ENCODE results near the gene BCDIN3D. TPM values are rescaled to one million over a fixed set of nuclear protein-coding genes. Genes with fewer than 3 reads are reported as not detected.

BCDIN3D gene
- total and polyA plus RNA-seq, 9 of the 15 experiments (the other 6 are each of a cell fraction or from before 2014, with no cell fraction given), result 3.7 to 6.9 (median 5.6) TPM

GRCh38 chr12:49847161-49847560 is 4.3 kb upstream of the BCDIN3D start (continued):
- TF ChIP-seq, protein P1, sequence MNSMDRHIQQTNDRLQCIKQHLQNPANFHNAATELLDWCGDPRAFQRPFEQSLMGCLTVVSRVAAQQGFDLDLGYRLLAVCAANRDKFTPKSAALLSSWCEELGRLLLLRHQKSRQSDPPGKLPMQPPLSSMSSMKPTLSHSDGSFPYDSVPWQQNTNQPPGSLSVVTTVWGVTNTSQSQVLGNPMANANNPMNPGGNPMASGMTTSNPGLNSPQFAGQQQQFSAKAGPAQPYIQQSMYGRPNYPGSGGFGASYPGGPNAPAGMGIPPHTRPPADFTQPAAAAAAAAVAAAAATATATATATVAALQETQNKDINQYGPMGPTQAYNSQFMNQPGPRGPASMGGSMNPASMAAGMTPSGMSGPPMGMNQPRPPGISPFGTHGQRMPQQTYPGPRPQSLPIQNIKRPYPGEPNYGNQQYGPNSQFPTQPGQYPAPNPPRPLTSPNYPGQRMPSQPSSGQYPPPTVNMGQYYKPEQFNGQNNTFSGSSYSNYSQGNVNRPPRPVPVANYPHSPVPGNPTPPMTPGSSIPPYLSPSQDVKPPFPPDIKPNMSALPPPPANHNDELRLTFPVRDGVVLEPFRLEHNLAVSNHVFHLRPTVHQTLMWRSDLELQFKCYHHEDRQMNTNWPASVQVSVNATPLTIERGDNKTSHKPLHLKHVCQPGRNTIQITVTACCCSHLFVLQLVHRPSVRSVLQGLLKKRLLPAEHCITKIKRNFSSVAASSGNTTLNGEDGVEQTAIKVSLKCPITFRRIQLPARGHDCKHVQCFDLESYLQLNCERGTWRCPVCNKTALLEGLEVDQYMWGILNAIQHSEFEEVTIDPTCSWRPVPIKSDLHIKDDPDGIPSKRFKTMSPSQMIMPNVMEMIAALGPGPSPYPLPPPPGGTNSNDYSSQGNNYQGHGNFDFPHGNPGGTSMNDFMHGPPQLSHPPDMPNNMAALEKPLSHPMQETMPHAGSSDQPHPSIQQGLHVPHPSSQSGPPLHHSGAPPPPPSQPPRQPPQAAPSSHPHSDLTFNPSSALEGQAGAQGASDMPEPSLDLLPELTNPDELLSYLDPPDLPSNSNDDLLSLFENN (IDR thresholded peaks at IDR 0.05; ENCODE audit: low read depth in 2 of 2, low read length in 2 of 2), result no peak
- TF ChIP-seq TFAP4 (CRISPR knock-in tag; IDR thresholded peaks at IDR 0.05; ENCODE audit: borderline replicate concordance), result 0 out of 2 replicates have a peak, but pooled peaks have one; percentile 12

GRCh38 chr12:49846032-49846431 is 3.1 kb upstream of the BCDIN3D start:
- no peak for ATAC-seq
- Histone ChIP-seq H3K9me1 (ENCODE audit: control insufficient read depth, insufficient read depth, low read length) (no peaks in the 10 kb centered on the region), H2AFZ (ENCODE audit: low read depth, low read length) (no peak overlapping the region), H3K36me3 (ENCODE audit: control insufficient read depth, insufficient read depth, low read length) (peaks cover 3% of the 10 kb centered on the region; the same call in 1 of the 3 replicates), H3K4me3 (no peak overlapping the region), H3K4me2 (ENCODE audit: insufficient read depth, low read length) (no peak overlapping the region), H3K4me1 (replicated peaks in 1 of 2; ENCODE audit: control insufficient read depth in 2 of 2, insufficient read depth in 2 of 2, low read length in 2 of 2) (peaks cover 16 to 17% of the 10 kb centered on the region in 2 experiments), H4K20me1 (replicated peaks; ENCODE audit: control insufficient read depth, insufficient read depth, low read length) (no peaks in the 10 kb centered on the region), H3K9me3 (replicated peaks; ENCODE audit: control insufficient read depth, insufficient read depth, low read depth, low read length) (no peaks in the 10 kb centered on the region), H3K27ac (ENCODE audit: extremely low read depth, low read depth, low read length) (no peak overlapping the region), H3K79me2 (ENCODE audit: control insufficient read depth, insufficient read depth, low read length) (peaks cover 22% of the 10 kb centered on the region), H3K27me3 (ENCODE audit: control insufficient read depth in 2 of 2, insufficient read depth in 2 of 2, low read length in 2 of 2) (peaks cover 5 to 7% of the 10 kb centered on the region in 2 experiments; a peak in 3 of 5 replicates), H3K9ac (ENCODE audit: insufficient read depth in 1 of 2, low read depth in 2 of 2, low read length in 2 of 2) (no peak overlapping the region)
- ChIA-PET POLR2A (no interaction called here), CTCF (ENCODE audit: low intra/inter-chr PET ratio) (no interaction called here)
- no peak for TF ChIP-seq HNRNPLL (IDR thresholded peaks at IDR 0.05; ENCODE audit: low read depth, low read length, poor library complexity, severe bottlenecking)
- TF ChIP-seq C11orf30 (IDR thresholded peaks at IDR 0.05; ENCODE audit: low read depth), result peak; percentile 78; the same call in 1 of the 2 replicates
- peak; percentile 47 for TF ChIP-seq MAFF (IDR thresholded peaks at IDR 0.05; ENCODE audit: low read length)
- TF ChIP-seq ZNF316 (IDR thresholded peaks at IDR 0.05), result peak; percentile 90
- TF ChIP-seq MAFG (tag; conservative IDR thresholded peaks at IDR 0.05), result peak; percentile 54; the same call in 1 of the 2 replicates
- TF ChIP-seq RBM15 (IDR thresholded peaks at IDR 0.05; ENCODE audit: insufficient read depth, low read length), result no peak
- no peak for TF ChIP-seq ZNF444 (CRISPR knock-in tag; IDR thresholded peaks at IDR 0.05)
- peak; percentile 60 for TF ChIP-seq MAFK (IDR thresholded peaks at IDR 0.05; ENCODE audit: low read length)
- 42% methylated on average over 2 of the region's 2 CpGs for WGBS (ENCODE audit: insufficient coverage, low coverage, missing lambda C conversion rate)
- no TSS peak for BruUV-seq (replicated peaks)
- DNase-seq (ENCODE audit: extremely low read depth in 1 of 4, low spot score in 3 of 4), result no peak
- intact Hi-C loops (cut with micrococcal nuclease) (no loop called here), in situ Hi-C loops (cut with MboI) (no loop called here)
- FAIRE-seq, result no peak
